Medulla oblongata (tissue), 1 donor: Measurements from ENCODE around the gene SLC35F5.
"Not testable (repeated sequence)": the region's sequence is repeated elsewhere in the genome, so short reads cannot be mapped to it uniquely, and the experiment has no call there.

Source experiments
- DNase-seq: peaks from one replicate; pipeline ENCODE4 v3.0.0-alpha.2; 2015; ENCODE audit errors: extremely low spot score

SLC35F5 gene

DNA sequence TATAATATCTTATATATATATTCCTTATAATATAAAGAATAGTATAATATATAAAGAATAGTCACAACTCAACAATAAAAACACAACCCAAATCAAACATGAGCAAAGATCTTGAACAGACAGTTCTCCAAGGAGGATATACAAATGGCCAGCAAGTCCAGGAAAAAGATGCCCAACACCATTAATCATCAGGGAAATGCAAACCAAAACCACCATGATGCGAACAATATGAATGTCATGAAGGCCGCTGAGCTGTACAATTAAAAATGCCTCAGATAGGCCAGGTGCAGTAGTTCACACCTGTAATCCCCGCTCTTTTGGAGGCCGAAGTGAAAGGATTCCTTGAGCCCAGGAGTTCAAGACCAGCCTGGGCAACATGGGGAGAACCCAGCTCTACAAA is 58.9 kb downstream of the SLC35F5 start:
- no peak for DNase-seq

DNA sequence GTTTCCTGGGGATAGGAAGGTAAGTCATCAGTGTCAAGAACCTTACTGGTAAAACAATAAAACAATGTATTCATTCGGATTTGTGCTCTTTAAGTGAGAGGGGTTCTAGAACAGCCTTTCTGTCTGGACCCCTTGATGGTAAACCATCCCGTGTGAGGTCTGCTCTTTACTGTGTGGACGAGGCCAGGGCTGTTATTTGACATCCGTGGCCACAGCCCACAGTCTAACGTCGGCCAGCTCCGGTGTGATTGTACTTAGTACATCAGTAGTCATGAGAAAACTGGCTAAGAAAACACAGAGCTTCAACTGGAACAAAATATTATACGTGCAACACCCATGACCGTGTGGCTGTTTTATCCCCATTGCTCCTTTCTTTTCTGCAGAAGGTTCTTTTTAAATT is 62.0 kb downstream of the SLC35F5 start:
- no peak for DNase-seq

DNA sequence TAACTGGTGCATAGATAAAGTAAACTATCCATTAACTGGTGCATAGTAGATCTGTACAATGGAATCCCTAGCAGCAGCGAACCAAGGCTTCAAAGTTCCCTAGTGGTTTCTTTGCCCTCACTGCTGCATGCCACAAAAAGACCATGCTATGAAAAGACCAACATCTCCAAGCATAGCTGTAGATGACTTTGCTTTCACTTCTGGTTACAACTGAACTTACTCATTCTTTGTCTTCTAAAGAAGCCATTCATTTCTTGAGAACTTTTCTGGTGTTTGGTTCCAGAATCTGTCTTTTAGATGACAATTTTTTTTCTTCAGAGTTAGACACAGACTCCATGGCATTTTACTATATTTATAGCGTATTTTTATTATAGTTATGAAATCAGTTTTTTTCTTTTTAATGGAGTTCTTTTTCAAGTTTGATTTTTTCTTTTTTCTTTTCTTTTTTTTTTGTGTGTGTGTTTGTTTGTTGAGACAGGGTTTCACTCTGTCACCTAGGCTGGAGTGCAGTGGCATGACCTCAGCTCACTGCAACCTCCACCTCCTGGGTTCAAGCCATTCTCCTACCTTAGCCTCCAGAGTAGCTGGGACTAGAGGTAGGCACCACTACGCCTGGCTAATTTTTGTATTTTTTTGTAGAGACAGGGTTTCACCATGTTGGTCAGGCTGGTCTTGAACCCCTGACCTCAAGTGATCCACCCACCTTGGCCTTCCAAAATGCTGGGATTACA is 63.6 kb downstream of the SLC35F5 start:
- DNase-seq: peak; percentile 46

DNA sequence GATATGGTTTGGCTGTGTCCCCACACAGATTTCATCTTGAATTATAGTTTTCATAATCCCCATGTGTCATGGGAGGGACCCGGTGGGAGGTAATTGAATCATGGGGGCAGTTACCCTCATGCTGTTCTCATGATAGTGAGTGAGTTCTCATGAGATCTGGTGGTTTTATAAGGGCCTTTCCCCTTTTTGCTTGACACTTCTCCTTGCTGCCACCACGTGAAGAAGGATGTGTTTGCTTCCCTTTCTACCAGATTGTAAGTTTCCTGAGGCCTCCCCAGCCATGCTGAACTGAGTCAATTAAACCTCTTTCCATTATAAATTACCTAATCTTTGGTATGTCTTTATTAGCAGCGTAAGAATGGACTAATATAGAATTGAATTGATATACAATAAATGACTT is 65.6 kb downstream of the SLC35F5 start:
- not testable (repeated sequence) for DNase-seq

DNA sequence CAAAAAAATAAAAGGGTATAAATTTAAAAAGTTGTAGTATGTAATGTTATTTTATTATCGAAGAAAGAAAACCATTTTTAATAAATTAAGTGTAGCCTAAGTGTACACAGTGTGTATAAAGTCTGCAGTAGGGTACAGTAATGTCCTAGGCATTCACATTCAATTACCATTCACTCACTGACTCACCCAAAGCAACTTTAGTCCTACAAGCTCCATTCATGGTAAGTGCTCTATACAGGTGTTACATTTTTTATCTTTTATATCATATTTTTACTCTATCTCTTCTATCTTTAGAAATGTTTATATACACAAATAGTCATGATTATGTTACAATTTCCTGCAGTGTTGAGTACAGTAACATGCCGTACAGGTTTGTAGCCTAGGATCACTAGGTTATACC is 69.9 kb downstream of the SLC35F5 start:
- no peak for DNase-seq

DNA sequence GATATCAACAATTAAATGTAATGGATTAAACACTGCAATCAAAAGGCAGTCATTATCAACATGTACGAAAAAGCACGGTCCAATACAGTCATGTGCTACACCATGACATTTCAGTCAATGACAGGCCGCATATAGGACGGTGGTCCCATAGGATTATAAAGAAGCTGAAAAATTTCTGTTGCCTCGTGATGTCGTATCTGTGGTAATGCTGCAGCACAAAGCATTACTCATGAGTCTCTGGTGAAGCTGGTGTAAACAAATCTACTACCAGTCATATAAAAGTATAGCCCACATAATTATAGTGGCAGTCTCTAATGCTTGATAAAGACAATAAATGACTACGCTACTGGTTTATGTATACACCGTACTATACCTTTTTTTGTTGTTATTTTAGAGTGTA is 71.0 kb downstream of the SLC35F5 start:
- DNase-seq: no peak

DNA sequence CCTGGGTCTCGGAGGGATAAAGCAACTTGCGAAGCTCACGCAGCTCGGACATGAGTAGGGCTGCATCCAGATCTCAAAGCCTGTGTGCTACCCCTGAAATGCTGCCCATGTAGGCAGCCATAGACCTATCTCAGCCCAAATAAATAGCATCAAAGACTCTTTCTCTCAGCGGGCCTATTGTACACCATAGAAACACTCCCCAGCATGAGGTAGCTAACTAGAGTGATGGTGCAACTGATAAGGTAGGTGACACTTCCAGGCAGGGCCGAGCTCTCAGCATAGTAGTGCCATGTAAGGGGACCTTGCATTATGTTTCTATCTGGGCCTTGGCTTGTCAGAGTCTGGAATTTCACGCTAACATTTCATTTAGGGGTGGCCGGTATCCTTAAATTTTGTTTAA is 77.0 kb downstream of the SLC35F5 start:
- DNase-seq: no peak

DNA sequence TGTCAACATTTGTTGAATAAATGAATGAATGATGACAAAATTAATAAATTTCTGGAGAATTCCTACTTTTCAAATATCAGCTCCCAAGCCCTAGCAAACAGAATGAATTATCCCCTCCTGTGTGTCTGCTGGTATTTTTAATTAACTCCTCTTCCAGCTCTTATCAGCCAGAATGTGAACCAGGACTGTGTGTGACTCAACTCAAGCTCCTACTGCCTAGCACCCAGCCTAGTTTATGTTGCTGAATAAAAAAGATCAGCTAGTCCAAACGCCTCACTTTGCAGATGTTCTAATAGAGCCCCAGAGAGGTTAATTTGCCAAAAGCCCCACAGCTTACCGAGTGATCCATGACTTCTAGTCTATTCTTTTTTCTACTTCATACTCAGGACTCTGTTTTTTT is 79.1 kb downstream of the SLC35F5 start:
- no peak for DNase-seq

DNA sequence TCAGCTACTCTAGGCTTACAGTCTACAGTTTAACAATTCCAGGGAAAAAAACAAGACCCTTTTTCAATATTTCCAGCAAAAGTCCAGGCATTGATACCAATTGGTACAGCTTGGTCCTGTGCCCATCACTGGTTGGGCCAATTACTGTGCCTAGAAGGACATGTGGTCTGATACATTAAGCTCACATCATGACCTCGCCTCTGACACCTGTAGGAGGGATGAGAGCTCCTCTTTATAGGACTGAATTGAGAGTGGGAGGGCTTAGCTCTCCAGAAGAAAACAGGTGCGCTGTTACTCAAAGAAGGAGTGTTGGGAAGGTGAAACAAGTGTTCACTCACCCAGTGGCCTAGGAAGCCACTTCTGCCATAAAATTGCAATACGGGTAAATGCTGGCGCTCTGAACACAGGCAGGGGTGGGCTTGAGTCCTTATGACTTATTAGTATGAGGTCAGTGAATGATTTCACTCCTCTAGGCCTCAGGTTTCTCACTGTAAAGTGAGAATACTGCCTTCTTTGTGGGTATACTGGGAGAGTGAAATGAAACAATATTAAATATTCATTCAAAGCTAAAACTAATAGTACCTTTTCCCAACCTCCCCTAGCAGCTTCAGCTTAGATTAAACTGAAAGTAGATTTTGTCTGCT is 79.7 kb downstream of the SLC35F5 start:
- DNase-seq: no peak

DNA sequence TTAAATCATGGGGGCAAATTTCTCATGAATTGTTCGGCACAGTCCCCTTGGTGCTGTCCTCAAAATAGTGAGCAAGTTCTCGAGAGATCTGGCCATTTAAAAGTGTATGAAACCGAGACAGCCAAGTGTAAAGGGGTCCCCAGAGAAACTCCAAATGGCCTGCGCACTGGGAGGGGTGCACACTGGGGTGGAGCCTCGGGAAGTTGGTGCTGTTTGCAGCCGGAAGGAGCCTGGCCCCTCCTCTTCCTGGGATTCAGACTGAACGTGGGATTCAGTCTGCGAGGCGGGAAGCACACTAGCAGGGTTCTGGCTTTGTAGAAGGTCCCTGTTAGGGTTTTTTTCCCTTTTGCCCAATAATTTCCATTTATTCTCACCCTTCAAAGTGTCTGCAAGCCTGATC is 80.6 kb downstream of the SLC35F5 start:
- DNase-seq: no peak

DNA sequence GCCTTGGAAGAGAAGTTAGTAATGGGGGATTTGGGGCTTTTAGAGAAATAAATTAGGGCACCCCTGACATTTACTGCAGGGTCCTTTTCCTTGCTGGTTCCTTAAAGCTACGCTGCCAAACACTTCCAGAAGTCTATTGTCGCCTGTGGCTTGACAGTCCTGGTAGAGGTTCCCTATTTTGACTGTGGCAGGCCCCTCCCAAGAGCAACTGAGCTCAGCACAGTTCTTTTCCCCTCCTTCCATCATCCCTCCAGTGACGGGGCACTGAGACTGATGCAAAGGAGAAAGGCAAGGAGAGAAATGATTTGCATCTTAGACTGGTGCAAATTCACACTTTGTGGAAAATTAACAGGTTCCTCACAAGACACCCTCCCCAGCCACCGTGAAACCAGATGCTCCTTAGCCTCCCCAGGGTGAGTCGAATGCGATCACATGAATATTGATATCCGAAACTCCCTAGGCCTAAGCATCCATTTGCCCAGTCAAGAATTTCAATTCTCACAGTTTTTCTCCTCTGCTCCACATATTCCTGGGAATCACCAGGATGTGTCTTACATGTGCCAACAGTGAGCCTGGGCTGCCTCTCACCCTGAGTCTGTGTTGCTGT is 84.0 kb downstream of the SLC35F5 start:
- peak; percentile 13 for DNase-seq

DNA sequence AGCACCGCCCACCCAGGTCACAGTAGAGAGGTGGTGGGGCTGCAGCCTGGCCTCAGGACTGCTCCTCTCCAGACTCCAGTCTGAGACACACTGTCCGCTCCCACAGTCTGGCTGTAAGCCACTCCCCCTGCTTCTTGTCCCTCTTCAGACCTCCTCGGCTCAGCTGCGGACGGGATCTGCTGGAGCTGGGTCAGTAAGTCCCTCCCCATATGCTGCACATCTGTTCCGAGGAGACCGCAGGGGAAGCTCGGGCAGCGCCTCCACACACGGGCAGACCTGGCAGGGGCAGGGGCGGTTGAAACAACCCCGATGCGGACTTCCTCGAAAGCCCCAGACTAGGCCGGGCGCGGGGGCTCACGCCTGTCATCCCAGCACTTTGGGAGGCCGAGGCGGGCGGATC is 87.4 kb downstream of the SLC35F5 start:
- DNase-seq: not testable (repeated sequence)

DNA sequence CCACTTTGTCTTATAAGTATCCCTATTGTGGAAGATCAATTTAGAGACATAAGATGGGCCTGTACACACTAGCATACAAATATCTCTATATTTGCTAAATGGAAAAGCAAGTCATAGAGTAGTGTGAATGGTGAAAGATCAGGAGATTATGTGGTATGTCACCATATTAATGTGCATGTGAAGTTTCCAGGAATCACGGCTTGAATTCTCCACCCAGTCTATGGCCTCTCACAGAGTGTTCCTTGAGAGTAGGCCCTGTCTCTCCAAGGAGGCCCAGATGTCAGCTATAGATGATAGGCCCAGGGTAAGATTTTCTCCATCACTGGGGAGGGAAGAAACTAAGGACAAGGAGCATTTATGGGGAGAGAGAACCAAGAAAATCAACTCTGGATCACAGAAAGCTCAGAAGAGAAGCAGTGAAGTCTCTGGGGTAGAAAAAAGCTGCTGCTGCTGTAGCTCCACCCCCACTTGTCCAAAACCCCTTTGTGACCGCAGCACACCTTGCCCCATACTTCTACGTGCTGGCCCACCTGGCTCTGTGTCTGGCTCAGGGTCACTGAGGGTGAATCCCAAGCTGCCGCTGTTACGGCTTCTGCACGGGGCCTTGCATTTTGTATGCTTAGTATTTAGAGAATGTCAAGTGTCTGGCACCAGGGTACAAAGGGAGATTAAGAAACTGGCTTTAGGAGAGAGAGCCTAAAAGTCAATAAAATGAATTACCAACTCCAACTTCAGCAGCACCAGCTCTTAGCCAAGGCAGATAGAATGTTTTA is 91.5 kb downstream of the SLC35F5 start:
- DNase-seq: not testable (repeated sequence)

DNA sequence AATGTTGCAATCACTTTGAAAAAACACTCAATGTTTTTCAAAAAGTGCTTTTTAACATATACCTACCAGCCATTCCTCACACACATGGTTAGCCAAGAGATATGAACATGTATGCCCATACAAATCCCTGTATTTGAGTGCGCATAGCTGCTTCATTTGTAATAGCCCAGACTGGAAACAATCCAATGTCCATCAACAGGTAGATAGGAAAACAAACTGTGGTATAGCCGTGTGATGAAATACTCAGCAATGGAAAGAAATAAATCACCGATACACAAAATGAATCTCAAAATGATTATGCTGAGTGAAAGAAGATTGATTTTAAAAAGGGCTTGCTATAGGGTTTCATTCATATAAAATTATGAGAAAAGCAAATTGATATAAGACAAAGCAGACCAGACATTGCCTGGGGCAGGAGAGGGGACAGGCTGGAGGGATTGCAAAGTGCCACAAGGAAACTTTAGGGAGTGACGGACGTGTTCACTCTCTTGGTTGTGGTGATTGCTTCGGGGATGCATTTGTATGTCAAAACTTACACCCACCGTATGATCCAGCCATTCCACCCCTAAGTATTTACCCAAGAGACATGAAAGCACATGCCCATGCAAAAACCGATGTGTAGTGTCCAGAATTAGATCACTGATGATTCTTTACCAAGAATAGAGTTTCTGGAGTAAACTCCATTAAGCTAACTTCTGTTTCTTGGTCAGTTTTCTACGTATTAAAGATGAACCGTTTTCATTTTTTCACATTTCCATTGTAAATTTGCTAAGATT is 93.0 kb downstream of the SLC35F5 start:
- DNase-seq: not testable (repeated sequence)
